ENCODE measurements around the gene SLC13A5. TPM values are rescaled to one million over a fixed set of nuclear protein-coding genes. Genes with fewer than 3 reads are reported as not detected.

Gene SLC13A5
- total RNA-seq (2013), result not detected
- polyA plus RNA-seq (not detected), polyA minus RNA-seq (not detected in 2 replicates), total RNA-seq (0 to 1.5 (median 0.08) reads per million in 11 experiments)

DNA sequence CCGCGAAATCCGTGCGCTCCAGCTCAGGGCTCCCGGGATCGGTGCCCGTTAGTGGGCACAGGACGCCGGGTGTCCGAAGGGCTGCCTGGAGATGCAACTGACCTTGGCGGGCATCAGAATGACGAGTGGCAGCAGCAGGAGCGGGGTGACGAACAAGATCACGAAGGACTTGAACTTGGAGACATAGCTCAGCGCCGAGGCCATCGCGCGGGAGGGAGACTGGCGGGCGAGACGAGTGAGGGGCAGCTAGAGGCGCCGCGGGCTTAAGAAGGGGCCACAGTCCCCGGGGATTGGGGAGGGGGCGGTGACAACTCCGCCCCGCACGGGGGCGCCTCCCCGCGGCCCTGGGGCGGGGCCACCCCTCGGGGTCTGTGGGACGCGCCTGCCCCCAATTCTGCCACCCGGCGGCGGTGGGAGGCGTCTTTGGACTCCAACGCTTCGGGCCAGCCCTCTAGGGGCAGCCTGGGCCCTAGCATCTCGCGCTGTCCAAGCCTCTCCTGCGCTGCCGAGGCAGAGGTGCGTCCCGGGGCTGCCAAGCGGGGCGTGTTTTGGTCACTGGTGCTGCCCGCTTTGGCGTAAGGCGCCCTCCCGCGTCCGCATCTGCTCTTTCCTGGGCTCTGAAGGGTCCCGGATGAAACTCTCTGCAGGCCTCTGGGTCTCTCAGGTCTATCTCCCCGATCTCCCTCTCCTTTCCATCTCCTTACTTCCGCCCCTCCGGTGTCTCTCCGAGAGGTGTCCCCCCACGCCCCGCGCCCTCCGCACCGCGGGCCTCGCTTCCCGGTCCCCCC, at the start of gene SLC13A5:
Gene SLC13A5, minus strand, starts transcription at position 240 of the 788 bp plus-strand sequence. Its CDS starts 36 bp downstream, at position 204.
- peaks cover 12 to 36% of the 10 kb centered on the region in 2 donors for H3K27me3 ChIP-seq (ENCODE audit: control insufficient read depth in 2 of 2, insufficient read depth in 2 of 2, low read length in 2 of 2)
- peak within 1 kb of the TSS; percentile 59 for H2AFZ ChIP-seq (ENCODE audit: insufficient read depth, low read depth, low read length, poor library complexity, severe bottlenecking)
- Mint-ChIP-seq H3K4me1 (peaks cover 34% of the 10 kb centered on the region), H3K36me3 (peaks cover 0 to 8% of the 10 kb centered on the region in 2 donors), H3K27me3 (ENCODE audit: low read depth in 3 of 3) (peaks cover 38 to 51% (median 47%) of the 10 kb centered on the region in 3 donors), H3K4me3 (peak within 1 kb of the TSS; percentile 75 to 93), H3K9me3 (peaks cover 0 to 29% (median 17%) of the 10 kb centered on the region in 7 donors), H3K27ac (peak within 1 kb of the TSS in 5 of 7 donors; percentile 10 to 81 (median 66))
- peak in 2 of 3 donors; percentile 8 to 10 for DNase-seq
- H3K36me3 ChIP-seq (replicated peaks in 1 of 2; ENCODE audit: control insufficient read depth in 1 of 2, insufficient read depth in 2 of 2, low read length in 2 of 2), result no peaks in the 10 kb centered on the region
- peaks cover 32 to 33% of the 10 kb centered on the region in 2 donors for H3K4me1 ChIP-seq (ENCODE audit: control insufficient read depth in 1 of 2, insufficient read depth in 2 of 2, low read length in 2 of 2)
- H3K4me2 ChIP-seq (replicated peaks; ENCODE audit: extremely low read depth, low read length, poor library complexity, severe bottlenecking), result peak within 1 kb of the TSS; percentile 69
- intact Hi-C loops (cut with micrococcal nuclease), result no loop called here
- no peak within 1 kb of the TSS for H3K27ac ChIP-seq (ENCODE audit: low read depth in 1 of 2, low read length in 2 of 2)
- no peaks in the 10 kb centered on the region for H4K20me1 ChIP-seq (ENCODE audit: insufficient read depth, low read length)
- TF ChIP-seq CTCF (IDR thresholded peaks at IDR 0.05), result peak; percentile 44
- WGBS (ENCODE audit: insufficient coverage), result 2% methylated on average over 71 of the region's 71 CpGs
- H3K9ac ChIP-seq (ENCODE audit: insufficient read depth, low read length, poor library complexity, severe bottlenecking), result peak within 1 kb of the TSS; percentile 32
- H3K4me3 ChIP-seq (replicated peaks in 1 of 3; ENCODE audit: low read depth in 2 of 3, low read length in 3 of 3), result peak within 1 kb of the TSS in 2 of 3 experiments; percentile 12 to 58
- H3K79me2 ChIP-seq (ENCODE audit: insufficient read depth, low read length), result no peaks in the 10 kb centered on the region
- peaks cover 3 to 9% of the 10 kb centered on the region in 2 donors for H3K9me3 ChIP-seq (replicated peaks in 1 of 2; ENCODE audit: control insufficient read depth in 1 of 2, insufficient read depth in 1 of 2, low read length in 2 of 2)

DNA sequence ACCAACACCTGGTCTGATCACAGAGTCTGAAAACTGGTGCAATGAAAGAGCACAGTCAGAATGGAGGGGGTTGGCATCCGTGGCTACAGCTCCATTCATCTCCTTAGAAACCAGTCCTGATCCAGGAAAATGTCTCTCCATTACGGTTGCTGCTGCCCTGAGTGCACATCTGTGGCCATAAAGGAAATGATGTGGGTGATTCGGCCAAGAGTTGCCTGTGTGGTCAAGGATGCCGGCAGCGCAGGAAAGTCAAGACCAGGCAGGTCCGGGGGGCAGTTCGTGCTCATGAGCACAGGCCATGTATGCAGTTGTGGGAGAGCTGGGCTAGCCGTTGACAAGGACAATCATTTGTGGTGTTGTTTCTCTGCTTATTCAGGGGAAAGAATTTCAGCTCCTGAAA, 48.6 kb upstream of the SLC13A5 start:
- no peak overlapping the region for H3K27ac ChIP-seq (ENCODE audit: low read depth in 1 of 2, low read length in 2 of 2)
- no peak overlapping the region for H3K9ac ChIP-seq (ENCODE audit: insufficient read depth, low read length, poor library complexity, severe bottlenecking)
- Mint-ChIP-seq H3K36me3 (peaks cover 86 to 93% of the 10 kb centered on the region in 2 donors), H3K9me3 (peaks cover 6 to 17% (median 8%) of the 10 kb centered on the region in 7 donors), H3K27ac (peak overlapping the region in 1 of 7 donors; percentile 1), H3K4me1 (peaks cover 19% of the 10 kb centered on the region), H3K4me3 (no peak overlapping the region), H3K27me3 (ENCODE audit: low read depth in 3 of 3) (peaks cover 0 to 2% (median 0%) of the 10 kb centered on the region in 3 donors)
- H3K27me3 ChIP-seq (ENCODE audit: control insufficient read depth in 2 of 2, insufficient read depth in 2 of 2, low read length in 2 of 2), result no peaks in the 10 kb centered on the region
- H3K4me3 ChIP-seq (replicated peaks in 1 of 3; ENCODE audit: low read depth in 2 of 3, low read length in 3 of 3), result no peak overlapping the region
- DNase-seq, result no peak
- H2AFZ ChIP-seq (ENCODE audit: insufficient read depth, low read depth, low read length, poor library complexity, severe bottlenecking), result no peak overlapping the region
- 95% methylated on average over 6 of the region's 8 CpGs for WGBS (ENCODE audit: insufficient coverage)
- H3K4me2 ChIP-seq (replicated peaks; ENCODE audit: extremely low read depth, low read length, poor library complexity, severe bottlenecking), result no peak overlapping the region
- peaks cover 58% of the 10 kb centered on the region for H4K20me1 ChIP-seq (ENCODE audit: insufficient read depth, low read length)
- H3K79me2 ChIP-seq (ENCODE audit: insufficient read depth, low read length), result peaks cover 15% of the 10 kb centered on the region
- intact Hi-C loops (cut with micrococcal nuclease), result no loop called here
- H3K9me3 ChIP-seq (replicated peaks in 1 of 2; ENCODE audit: control insufficient read depth in 1 of 2, insufficient read depth in 1 of 2, low read length in 2 of 2), result peaks cover 0 to 14% of the 10 kb centered on the region in 2 donors
- peaks cover 11 to 13% of the 10 kb centered on the region in 2 donors for H3K4me1 ChIP-seq (ENCODE audit: control insufficient read depth in 1 of 2, insufficient read depth in 2 of 2, low read length in 2 of 2)
- H3K36me3 ChIP-seq (replicated peaks in 1 of 2; ENCODE audit: control insufficient read depth in 1 of 2, insufficient read depth in 2 of 2, low read length in 2 of 2), result peaks cover 81 to 91% of the 10 kb centered on the region in 2 donors
- no peak for TF ChIP-seq CTCF (IDR thresholded peaks at IDR 0.05)
